HepG2 (cell line): ENCODE data around the gene MGA. TPM values are rescaled to one million over a fixed set of nuclear protein-coding genes. Genes with fewer than 3 reads are reported as not detected.

ENCODE experiments used
- GMEB2 ChIP-seq: IDR thresholded peaks from 2 replicates; pipeline ENCODE4 v1.6.1; 2016; ENCODE audit warnings: missing biosample characterization, missing genetic modification reagents, low read depth
- POGZ ChIP-seq: sonication (generic); formaldehyde crosslinking; IDR thresholded peaks from 2 replicates; pipeline ENCODE4 v1.4.0; 2020; ENCODE audit warnings: mild to moderate bottlenecking, missing genetic modification reagents
- ZFP82 ChIP-seq: sonication (generic); formaldehyde crosslinking; IDR thresholded peaks from 2 replicates; pipeline ENCODE4 v1.5.1; 2020; ENCODE audit warnings: mild to moderate bottlenecking, missing genetic modification reagents, borderline replicate concordance
- ZNF253 ChIP-seq: sonication (generic); formaldehyde crosslinking; IDR thresholded peaks from 2 replicates; pipeline ENCODE4 v1.8.0; 2022; ENCODE audit warnings: mild to moderate bottlenecking, missing genetic modification reagents, borderline replicate concordance
- ZNF276 ChIP-seq: sonication (generic); formaldehyde crosslinking; IDR thresholded peaks from 2 replicates; pipeline ENCODE4 v1.4.0; 2020; ENCODE audit warnings: mild to moderate bottlenecking, low read depth, missing genetic modification reagents
- polyA plus RNA-seq, 8 experiments: library from polyadenylated mRNA; depleted of rRNA in 3 of 8; stranded (reverse) in 7 of 8; unstranded in 1 of 8; fragments of >200 nt; fragmentation: Illumina TruSeq in 4 of 8; extraction: Trizol in 4 of 8; gene quantifications; 2 replicates each; pipeline versions ENCODE4 v1.2.1 to v1.2.3, GENCODE V29; 2011 to 2016; ENCODE audit warnings: low read depth in 4 of 8, missing spikeins in 1 of 8, mixed read lengths in 1 of 8; ENCODE audit not compliant: insufficient read depth in 1 of 8
- total RNA-seq, 5 experiments: library from RNA; depleted of rRNA; stranded (reverse); fragments of >200 nt; fragmentation: Illumina TruSeq; extraction: Trizol; gene quantifications; 2 replicates each; pipeline ENCODE4 v1.2.3, GENCODE V29; 2016; ENCODE audit warnings: low read depth in 1 of 5
- TF ChIP-seq, protein P1 (sequence below): sonication (generic); formaldehyde crosslinking; IDR thresholded peaks from 2 replicates; pipeline ENCODE4 v1.5.0; 2020; ENCODE audit warnings: mild to moderate bottlenecking, missing genetic modification reagents, borderline replicate concordance
- TF ChIP-seq, protein P2 (sequence below): sonication (generic); formaldehyde crosslinking; IDR thresholded peaks from 2 replicates; pipeline ENCODE4 v1.5.1; 2020; ENCODE audit warnings: mild to moderate bottlenecking, missing genetic modification reagents, borderline replicate concordance

MGA gene
- total and polyA plus RNA-seq, 2 of the 13 experiments (the other 11 are each of a cell fraction or from before 2014, with no cell fraction given) = 5.3 to 59.0 TPM

DNA sequence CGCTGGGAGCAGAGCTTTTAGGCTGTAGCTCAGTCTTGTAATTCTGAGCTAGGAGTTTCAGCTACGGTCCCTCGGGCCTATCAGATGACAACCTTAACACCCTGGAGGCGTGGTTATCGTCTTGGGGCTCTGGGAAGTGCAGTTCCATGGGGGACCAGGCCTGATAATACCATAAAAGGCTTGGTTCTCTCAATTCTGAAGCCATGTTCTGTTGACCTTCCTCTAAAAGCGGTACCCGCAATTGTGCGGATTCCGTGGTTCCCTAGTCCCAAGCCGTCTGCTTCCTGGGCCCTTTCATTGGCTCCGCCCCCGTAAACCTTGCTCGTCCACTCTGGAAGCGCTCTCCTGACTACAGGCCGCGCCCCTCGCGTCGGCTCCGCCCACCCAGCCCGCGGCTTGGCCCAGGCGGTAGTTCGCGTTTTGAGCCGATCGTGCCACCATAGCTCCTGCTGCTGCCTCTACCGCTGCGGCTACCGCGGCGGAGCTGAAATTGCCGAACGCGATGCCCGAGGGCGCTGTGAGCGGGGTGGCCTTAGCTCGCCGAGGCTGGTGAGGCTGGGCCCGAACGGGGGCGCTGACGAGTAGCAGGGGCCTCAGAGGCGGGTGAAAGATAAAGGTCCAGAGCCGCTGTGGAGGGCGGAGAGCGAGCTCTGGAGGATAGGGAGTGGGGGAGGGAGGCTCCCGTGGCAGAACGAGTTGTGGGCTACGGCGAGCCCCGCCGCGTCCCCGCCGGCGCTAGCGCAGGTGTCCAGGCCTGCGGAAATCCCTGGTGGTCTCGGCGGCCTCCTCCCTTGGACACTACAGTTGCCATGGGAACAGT, 114.1 kb downstream of the MGA start, which contains the start of gene MAPKBP1 (continued):
- TF ChIP-seq, protein P1, sequence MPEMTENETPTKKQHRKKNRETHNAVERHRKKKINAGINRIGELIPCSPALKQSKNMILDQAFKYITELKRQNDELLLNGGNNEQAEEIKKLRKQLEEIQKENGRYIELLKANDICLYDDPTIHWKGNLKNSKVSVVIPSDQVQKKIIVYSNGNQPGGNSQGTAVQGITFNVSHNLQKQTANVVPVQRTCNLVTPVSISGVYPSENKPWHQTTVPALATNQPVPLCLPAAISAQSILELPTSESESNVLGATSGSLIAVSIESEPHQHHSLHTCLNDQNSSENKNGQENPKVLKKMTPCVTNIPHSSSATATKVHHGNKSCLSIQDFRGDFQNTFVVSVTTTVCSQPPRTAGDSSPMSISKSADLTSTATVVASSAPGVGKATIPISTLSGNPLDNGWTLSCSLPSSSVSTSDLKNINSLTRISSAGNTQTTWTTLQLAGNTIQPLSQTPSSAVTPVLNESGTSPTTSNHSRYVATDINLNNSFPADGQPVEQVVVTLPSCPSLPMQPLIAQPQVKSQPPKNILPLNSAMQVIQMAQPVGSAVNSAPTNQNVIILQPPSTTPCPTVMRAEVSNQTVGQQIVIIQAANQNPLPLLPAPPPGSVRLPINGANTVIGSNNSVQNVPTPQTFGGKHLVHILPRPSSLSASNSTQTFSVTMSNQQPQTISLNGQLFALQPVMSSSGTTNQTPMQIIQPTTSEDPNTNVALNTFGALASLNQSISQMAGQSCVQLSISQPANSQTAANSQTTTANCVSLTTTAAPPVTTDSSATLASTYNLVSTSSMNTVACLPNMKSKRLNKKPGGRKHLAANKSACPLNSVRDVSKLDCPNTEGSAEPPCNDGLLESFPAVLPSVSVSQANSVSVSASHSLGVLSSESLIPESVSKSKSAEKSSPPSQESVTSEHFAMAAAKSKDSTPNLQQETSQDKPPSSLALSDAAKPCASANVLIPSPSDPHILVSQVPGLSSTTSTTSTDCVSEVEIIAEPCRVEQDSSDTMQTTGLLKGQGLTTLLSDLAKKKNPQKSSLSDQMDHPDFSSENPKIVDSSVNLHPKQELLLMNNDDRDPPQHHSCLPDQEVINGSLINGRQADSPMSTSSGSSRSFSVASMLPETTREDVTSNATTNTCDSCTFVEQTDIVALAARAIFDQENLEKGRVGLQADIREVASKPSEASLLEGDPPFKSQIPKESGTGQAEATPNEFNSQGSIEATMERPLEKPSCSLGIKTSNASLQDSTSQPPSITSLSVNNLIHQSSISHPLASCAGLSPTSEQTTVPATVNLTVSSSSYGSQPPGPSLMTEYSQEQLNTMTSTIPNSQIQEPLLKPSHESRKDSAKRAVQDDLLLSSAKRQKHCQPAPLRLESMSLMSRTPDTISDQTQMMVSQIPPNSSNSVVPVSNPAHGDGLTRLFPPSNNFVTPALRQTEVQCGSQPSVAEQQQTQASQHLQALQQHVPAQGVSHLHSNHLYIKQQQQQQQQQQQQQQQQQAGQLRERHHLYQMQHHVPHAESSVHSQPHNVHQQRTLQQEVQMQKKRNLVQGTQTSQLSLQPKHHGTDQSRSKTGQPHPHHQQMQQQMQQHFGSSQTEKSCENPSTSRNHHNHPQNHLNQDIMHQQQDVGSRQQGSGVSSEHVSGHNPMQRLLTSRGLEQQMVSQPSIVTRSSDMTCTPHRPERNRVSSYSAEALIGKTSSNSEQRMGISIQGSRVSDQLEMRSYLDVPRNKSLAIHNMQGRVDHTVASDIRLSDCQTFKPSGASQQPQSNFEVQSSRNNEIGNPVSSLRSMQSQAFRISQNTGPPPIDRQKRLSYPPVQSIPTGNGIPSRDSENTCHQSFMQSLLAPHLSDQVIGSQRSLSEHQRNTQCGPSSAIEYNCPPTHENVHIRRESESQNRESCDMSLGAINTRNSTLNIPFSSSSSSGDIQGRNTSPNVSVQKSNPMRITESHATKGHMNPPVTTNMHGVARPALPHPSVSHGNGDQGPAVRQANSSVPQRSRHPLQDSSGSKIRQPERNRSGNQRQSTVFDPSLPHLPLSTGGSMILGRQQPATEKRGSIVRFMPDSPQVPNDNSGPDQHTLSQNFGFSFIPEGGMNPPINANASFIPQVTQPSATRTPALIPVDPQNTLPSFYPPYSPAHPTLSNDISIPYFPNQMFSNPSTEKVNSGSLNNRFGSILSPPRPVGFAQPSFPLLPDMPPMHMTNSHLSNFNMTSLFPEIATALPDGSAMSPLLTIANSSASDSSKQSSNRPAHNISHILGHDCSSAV (CRISPR knock-in tag) = no peak
- peak; percentile 96 for TF ChIP-seq POGZ
- TF ChIP-seq, protein P2, sequence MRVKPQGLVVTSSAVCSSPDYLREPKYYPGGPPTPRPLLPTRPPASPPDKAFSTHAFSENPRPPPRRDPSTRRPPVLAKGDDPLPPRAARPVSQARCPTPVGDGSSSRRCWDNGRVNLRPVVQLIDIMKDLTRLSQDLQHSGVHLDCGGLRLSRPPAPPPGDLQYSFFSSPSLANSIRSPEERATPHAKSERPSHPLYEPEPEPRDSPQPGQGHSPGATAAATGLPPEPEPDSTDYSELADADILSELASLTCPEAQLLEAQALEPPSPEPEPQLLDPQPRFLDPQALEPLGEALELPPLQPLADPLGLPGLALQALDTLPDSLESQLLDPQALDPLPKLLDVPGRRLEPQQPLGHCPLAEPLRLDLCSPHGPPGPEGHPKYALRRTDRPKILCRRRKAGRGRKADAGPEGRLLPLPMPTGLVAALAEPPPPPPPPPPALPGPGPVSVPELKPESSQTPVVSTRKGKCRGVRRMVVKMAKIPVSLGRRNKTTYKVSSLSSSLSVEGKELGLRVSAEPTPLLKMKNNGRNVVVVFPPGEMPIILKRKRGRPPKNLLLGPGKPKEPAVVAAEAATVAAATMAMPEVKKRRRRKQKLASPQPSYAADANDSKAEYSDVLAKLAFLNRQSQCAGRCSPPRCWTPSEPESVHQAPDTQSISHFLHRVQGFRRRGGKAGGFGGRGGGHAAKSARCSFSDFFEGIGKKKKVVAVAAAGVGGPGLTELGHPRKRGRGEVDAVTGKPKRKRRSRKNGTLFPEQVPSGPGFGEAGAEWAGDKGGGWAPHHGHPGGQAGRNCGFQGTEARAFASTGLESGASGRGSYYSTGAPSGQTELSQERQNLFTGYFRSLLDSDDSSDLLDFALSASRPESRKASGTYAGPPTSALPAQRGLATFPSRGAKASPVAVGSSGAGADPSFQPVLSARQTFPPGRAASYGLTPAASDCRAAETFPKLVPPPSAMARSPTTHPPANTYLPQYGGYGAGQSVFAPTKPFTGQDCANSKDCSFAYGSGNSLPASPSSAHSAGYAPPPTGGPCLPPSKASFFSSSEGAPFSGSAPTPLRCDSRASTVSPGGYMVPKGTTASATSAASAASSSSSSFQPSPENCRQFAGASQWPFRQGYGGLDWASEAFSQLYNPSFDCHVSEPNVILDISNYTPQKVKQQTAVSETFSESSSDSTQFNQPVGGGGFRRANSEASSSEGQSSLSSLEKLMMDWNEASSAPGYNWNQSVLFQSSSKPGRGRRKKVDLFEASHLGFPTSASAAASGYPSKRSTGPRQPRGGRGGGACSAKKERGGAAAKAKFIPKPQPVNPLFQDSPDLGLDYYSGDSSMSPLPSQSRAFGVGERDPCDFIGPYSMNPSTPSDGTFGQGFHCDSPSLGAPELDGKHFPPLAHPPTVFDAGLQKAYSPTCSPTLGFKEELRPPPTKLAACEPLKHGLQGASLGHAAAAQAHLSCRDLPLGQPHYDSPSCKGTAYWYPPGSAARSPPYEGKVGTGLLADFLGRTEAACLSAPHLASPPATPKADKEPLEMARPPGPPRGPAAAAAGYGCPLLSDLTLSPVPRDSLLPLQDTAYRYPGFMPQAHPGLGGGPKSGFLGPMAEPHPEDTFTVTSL (CRISPR knock-in tag) = no peak
- TF ChIP-seq GMEB2 (CRISPR knock-in tag) = no peak
- TF ChIP-seq ZNF253 (CRISPR knock-in tag) = 0 out of 2 replicates have a peak, but pooled peaks have one; percentile 68
- TF ChIP-seq ZFP82 (CRISPR knock-in tag) = peak; percentile 92
- peak; percentile 93; the same call in 1 of the 2 replicates for TF ChIP-seq ZNF276 (CRISPR knock-in tag)
